ENCODE measurements around the gene STAT2.
A peak's percentile ranks its signal among the peaks of the same experiment; 100 is the strongest.
"Not testable (repeated sequence)": the region's sequence is repeated elsewhere in the genome, so short reads cannot be mapped to it uniquely, and the experiment has no call there.

Gene STAT2

GRCh38 chr12:56362130-56363059 is 2.5 kb upstream of the STAT2 start, which contains the start of gene APOF:
TSS of gene APOF (minus strand) at chr12:56362857. CDS start at chr12:56362745, 112 bp downstream.
- no peaks in the 10 kb centered on the region for H3K9me3 ChIP-seq (ENCODE audit: control insufficient read depth in 1 of 2, low read length in 2 of 2)
- H3K27ac ChIP-seq (ENCODE audit: low read depth, low read length) = no peak within 1 kb of the TSS
- no peaks in the 10 kb centered on the region for H3K27me3 ChIP-seq (ENCODE audit: control insufficient read depth in 1 of 2, insufficient read depth in 2 of 2, low read length in 2 of 2)
- no peaks in the 10 kb centered on the region for H3K36me3 ChIP-seq (ENCODE audit: control insufficient read depth in 1 of 2, insufficient read depth in 2 of 2, low read length in 2 of 2)
- no peak within 1 kb of the TSS for H3K4me3 ChIP-seq (ENCODE audit: low read depth in 1 of 2, low read length in 2 of 2)
- H3K9ac ChIP-seq (ENCODE audit: low read depth in 1 of 2, low read length in 2 of 2) = no peak within 1 kb of the TSS
- peaks cover 16 to 22% of the 10 kb centered on the region in 2 donors for H3K4me1 ChIP-seq (ENCODE audit: control insufficient read depth in 1 of 2, insufficient read depth in 2 of 2, low read length in 2 of 2)

- peaks cover 16 to 22% of the 10 kb centered on the region in 2 donors for H3K4me1 ChIP-seq (ENCODE audit: control insufficient read depth in 1 of 2, insufficient read depth in 2 of 2, low read length in 2 of 2)
- H3K9me3 ChIP-seq (ENCODE audit: control insufficient read depth in 1 of 2, low read length in 2 of 2) = no peaks in the 10 kb centered on the region
- no peak overlapping the region for H3K4me3 ChIP-seq (ENCODE audit: low read depth in 1 of 2, low read length in 2 of 2)
- no peak overlapping the region for H3K27ac ChIP-seq (ENCODE audit: low read depth, low read length)
- no peak overlapping the region for H3K9ac ChIP-seq (ENCODE audit: low read depth in 1 of 2, low read length in 2 of 2)
- no peaks in the 10 kb centered on the region for H3K27me3 ChIP-seq (ENCODE audit: control insufficient read depth in 1 of 2, insufficient read depth in 2 of 2, low read length in 2 of 2)
- no peaks in the 10 kb centered on the region for H3K36me3 ChIP-seq (ENCODE audit: control insufficient read depth in 1 of 2, insufficient read depth in 2 of 2, low read length in 2 of 2)
Observed at GRCh38 chr12:56361487-56362129, 1.7 kb upstream of the STAT2 start.

GRCh38 chr12:56358836-56359532 is 923 bp downstream of the STAT2 start:
- H3K9ac ChIP-seq (ENCODE audit: low read depth in 1 of 2, low read length in 2 of 2) = peak overlapping the region; percentile 67 to 94
- no peaks in the 10 kb centered on the region for H3K27me3 ChIP-seq (ENCODE audit: control insufficient read depth in 1 of 2, insufficient read depth in 2 of 2, low read length in 2 of 2)
- peaks cover 21 to 26% of the 10 kb centered on the region in 2 donors for H3K36me3 ChIP-seq (ENCODE audit: control insufficient read depth in 1 of 2, insufficient read depth in 2 of 2, low read length in 2 of 2)
- peaks cover 16 to 22% of the 10 kb centered on the region in 2 donors for H3K4me1 ChIP-seq (ENCODE audit: control insufficient read depth in 1 of 2, insufficient read depth in 2 of 2, low read length in 2 of 2)
- peak overlapping the region; percentile 83 to 91 for H3K4me3 ChIP-seq (ENCODE audit: low read depth in 1 of 2, low read length in 2 of 2)
- no peaks in the 10 kb centered on the region for H3K9me3 ChIP-seq (ENCODE audit: control insufficient read depth in 1 of 2, low read length in 2 of 2)
- H3K27ac ChIP-seq (ENCODE audit: low read depth, low read length) = peak overlapping the region; percentile 74

GRCh38 chr12:56351325-56351724 is 8.6 kb downstream of the STAT2 start:
- Histone ChIP-seq H3K27ac (ENCODE audit: low read depth, low read length) (no peak overlapping the region), H3K9ac (ENCODE audit: low read depth in 1 of 2, low read length in 2 of 2) (no peak overlapping the region), H3K27me3 (ENCODE audit: control insufficient read depth in 1 of 2, insufficient read depth in 2 of 2, low read length in 2 of 2) (no peaks in the 10 kb centered on the region), H3K36me3 (ENCODE audit: control insufficient read depth in 1 of 2, insufficient read depth in 2 of 2, low read length in 2 of 2) (peaks cover 57 to 89% of the 10 kb centered on the region in 2 donors), H3K4me1 (ENCODE audit: control insufficient read depth in 1 of 2, insufficient read depth in 2 of 2, low read length in 2 of 2) (no peaks in the 10 kb centered on the region), H3K9me3 (ENCODE audit: control insufficient read depth in 1 of 2, low read length in 2 of 2) (no peaks in the 10 kb centered on the region), H3K4me3 (ENCODE audit: low read depth in 1 of 2, low read length in 2 of 2) (no peak overlapping the region)

GRCh38 chr12:56350662-56351061 is 9.2 kb downstream of the STAT2 start:
- Histone ChIP-seq H3K9me3 (ENCODE audit: control insufficient read depth in 1 of 2, low read length in 2 of 2) (no peaks in the 10 kb centered on the region), H3K9ac (ENCODE audit: low read depth in 1 of 2, low read length in 2 of 2) (no peak overlapping the region), H3K36me3 (ENCODE audit: control insufficient read depth in 1 of 2, insufficient read depth in 2 of 2, low read length in 2 of 2) (peaks cover 58 to 89% of the 10 kb centered on the region in 2 donors), H3K4me1 (ENCODE audit: control insufficient read depth in 1 of 2, insufficient read depth in 2 of 2, low read length in 2 of 2) (no peaks in the 10 kb centered on the region), H3K27ac (ENCODE audit: low read depth, low read length) (no peak overlapping the region), H3K4me3 (ENCODE audit: low read depth in 1 of 2, low read length in 2 of 2) (no peak overlapping the region), H3K27me3 (ENCODE audit: control insufficient read depth in 1 of 2, insufficient read depth in 2 of 2, low read length in 2 of 2) (no peaks in the 10 kb centered on the region)

GRCh38 chr12:56348776-56349175 is 11.1 kb downstream of the STAT2 start:
- Histone ChIP-seq H3K27me3 (ENCODE audit: control insufficient read depth in 1 of 2, insufficient read depth in 2 of 2, low read length in 2 of 2) (no peaks in the 10 kb centered on the region), H3K9ac (ENCODE audit: low read depth in 1 of 2, low read length in 2 of 2) (no peak overlapping the region), H3K36me3 (ENCODE audit: control insufficient read depth in 1 of 2, insufficient read depth in 2 of 2, low read length in 2 of 2) (peaks cover 48 to 79% of the 10 kb centered on the region in 2 donors), H3K9me3 (ENCODE audit: control insufficient read depth in 1 of 2, low read length in 2 of 2) (no peaks in the 10 kb centered on the region), H3K4me1 (ENCODE audit: control insufficient read depth in 1 of 2, insufficient read depth in 2 of 2, low read length in 2 of 2) (no peaks in the 10 kb centered on the region), H3K27ac (ENCODE audit: low read depth, low read length) (no peak overlapping the region), H3K4me3 (ENCODE audit: low read depth in 1 of 2, low read length in 2 of 2) (no peak overlapping the region)

GRCh38 chr12:56347255-56347654 is 12.7 kb downstream of the STAT2 start:
- H3K4me3 ChIP-seq (ENCODE audit: low read depth in 1 of 2, low read length in 2 of 2); H3K27ac ChIP-seq (ENCODE audit: low read depth, low read length); H3K9me3 ChIP-seq (ENCODE audit: control insufficient read depth in 1 of 2, low read length in 2 of 2); H3K4me1 ChIP-seq (ENCODE audit: control insufficient read depth in 1 of 2, insufficient read depth in 2 of 2, low read length in 2 of 2); H3K27me3 ChIP-seq (ENCODE audit: control insufficient read depth in 1 of 2, insufficient read depth in 2 of 2, low read length in 2 of 2); H3K9ac ChIP-seq (ENCODE audit: low read depth in 1 of 2, low read length in 2 of 2): not testable (repeated sequence)
- peaks cover 59 to 82% of the 10 kb centered on the region in 2 donors for H3K36me3 ChIP-seq (ENCODE audit: control insufficient read depth in 1 of 2, insufficient read depth in 2 of 2, low read length in 2 of 2)

GRCh38 chr12:56346675-56347074 is 13.2 kb downstream of the STAT2 start:
- Histone ChIP-seq H3K9me3 (ENCODE audit: control insufficient read depth in 1 of 2, low read length in 2 of 2) (no peaks in the 10 kb centered on the region), H3K27ac (ENCODE audit: low read depth, low read length) (no peak overlapping the region), H3K27me3 (ENCODE audit: control insufficient read depth in 1 of 2, insufficient read depth in 2 of 2, low read length in 2 of 2) (no peaks in the 10 kb centered on the region), H3K9ac (ENCODE audit: low read depth in 1 of 2, low read length in 2 of 2) (no peak overlapping the region), H3K36me3 (ENCODE audit: control insufficient read depth in 1 of 2, insufficient read depth in 2 of 2, low read length in 2 of 2) (peaks cover 59 to 78% of the 10 kb centered on the region in 2 donors), H3K4me3 (ENCODE audit: low read depth in 1 of 2, low read length in 2 of 2) (no peak overlapping the region), H3K4me1 (ENCODE audit: control insufficient read depth in 1 of 2, insufficient read depth in 2 of 2, low read length in 2 of 2) (no peaks in the 10 kb centered on the region)

GRCh38 chr12:56342290-56342689 is 17.6 kb downstream of the STAT2 start:
- not testable (repeated sequence) for H3K9me3 ChIP-seq (ENCODE audit: control insufficient read depth in 1 of 2, low read length in 2 of 2); H3K27ac ChIP-seq (ENCODE audit: low read depth, low read length); H3K4me3 ChIP-seq (ENCODE audit: low read depth in 1 of 2, low read length in 2 of 2); H3K9ac ChIP-seq (ENCODE audit: low read depth in 1 of 2, low read length in 2 of 2); H3K27me3 ChIP-seq (ENCODE audit: control insufficient read depth in 1 of 2, insufficient read depth in 2 of 2, low read length in 2 of 2)
- H3K4me1 ChIP-seq (ENCODE audit: control insufficient read depth in 1 of 2, insufficient read depth in 2 of 2, low read length in 2 of 2) = peaks cover 0 to 10% of the 10 kb centered on the region in 2 donors
- H3K36me3 ChIP-seq (ENCODE audit: control insufficient read depth in 1 of 2, insufficient read depth in 2 of 2, low read length in 2 of 2) = peaks cover 27 to 40% of the 10 kb centered on the region in 2 donors

GRCh38 chr12:56341616-56342015 is 18.3 kb downstream of the STAT2 start:
- H3K27ac ChIP-seq (ENCODE audit: low read depth, low read length) = no peak overlapping the region
- H3K9me3 ChIP-seq (ENCODE audit: control insufficient read depth in 1 of 2, low read length in 2 of 2) = no peaks in the 10 kb centered on the region
- H3K4me3 ChIP-seq (ENCODE audit: low read depth in 1 of 2, low read length in 2 of 2) = no peak overlapping the region
- H3K9ac ChIP-seq (ENCODE audit: low read depth in 1 of 2, low read length in 2 of 2) = no peak overlapping the region
- H3K36me3 ChIP-seq (ENCODE audit: control insufficient read depth in 1 of 2, insufficient read depth in 2 of 2, low read length in 2 of 2) = peaks cover 26 to 34% of the 10 kb centered on the region in 2 donors
- H3K27me3 ChIP-seq (ENCODE audit: control insufficient read depth in 1 of 2, insufficient read depth in 2 of 2, low read length in 2 of 2) = no peaks in the 10 kb centered on the region
- H3K4me1 ChIP-seq (ENCODE audit: control insufficient read depth in 1 of 2, insufficient read depth in 2 of 2, low read length in 2 of 2) = peaks cover 0 to 10% of the 10 kb centered on the region in 2 donors

Measured in duodenal mucosa (tissue), 2 donors.